HepG2 (cell line): ENCODE data around the gene HIPK3. TPM values are rescaled to one million over a fixed set of nuclear protein-coding genes. Genes with fewer than 3 reads are reported as not detected.

Experiments used
- BCL6 ChIP-seq: IDR thresholded peaks from 2 replicates; pipeline ENCODE4 v1.6.1; 2016; ENCODE audit warnings: missing genetic modification reagents, missing compliant biosample characterization
- CEBPG ChIP-seq: IDR thresholded peaks from 2 replicates; pipeline ENCODE4 v1.6.1; 2016
- HOXA5 ChIP-seq: sonication (generic); formaldehyde crosslinking; IDR thresholded peaks from 2 replicates; pipeline ENCODE4 v1.4.0; 2020; ENCODE audit warnings: missing genetic modification reagents
- PLRG1 ChIP-seq: fragments of 450-650 bp; conservative IDR thresholded peaks from 2 replicates; pipeline ENCODE4 v1.6.1; 2016
- PTBP1 ChIP-seq: fragments of 200-400 bp; formaldehyde crosslinking; IDR thresholded peaks from 2 replicates; pipeline ENCODE4 v1.6.1; 2018; ENCODE audit warnings: low read length, low read depth; ENCODE audit not compliant: poor library complexity, severe bottlenecking
- RAD21 ChIP-seq: fragments of 450-650 bp; formaldehyde crosslinking; IDR thresholded peaks from 2 replicates; pipeline ENCODE4 v1.5.0; 2020; ENCODE audit warnings: mild to moderate bottlenecking
- SKIL ChIP-seq: sonication (generic); formaldehyde crosslinking; IDR thresholded peaks from 2 replicates; pipeline ENCODE4 v1.8.0; 2022; ENCODE audit warnings: missing genetic modification reagents, mild to moderate bottlenecking, moderate library complexity, borderline replicate concordance
- SOX5 ChIP-seq: IDR thresholded peaks from 2 replicates; pipeline ENCODE4 v1.6.1; 2016; ENCODE audit warnings: borderline replicate concordance
- TAF1 ChIP-seq: sonication (generic); formaldehyde crosslinking; IDR thresholded peaks from 2 replicates; pipeline ENCODE4 v1.4.0; 2020; ENCODE audit warnings: missing genetic modification reagents
- ZFAT ChIP-seq: sonication (generic); formaldehyde crosslinking; conservative IDR thresholded peaks from 2 replicates; pipeline ENCODE4 v1.8.1; 2023; ENCODE audit warnings: missing genetic modification reagents, inconsistent platforms
- ZNF609 ChIP-seq: sonication (generic); formaldehyde crosslinking; IDR thresholded peaks from 2 replicates; pipeline ENCODE4 v1.4.0; 2020; ENCODE audit warnings: mild to moderate bottlenecking, missing genetic modification reagents, borderline replicate concordance
- ZNF614 ChIP-seq: IDR thresholded peaks from 2 replicates; pipeline ENCODE4 v1.6.1; 2018; ENCODE audit warnings: missing biosample characterization, missing genetic modification reagents, inconsistent platforms, borderline replicate concordance
- ZNF703 ChIP-seq: sonication (generic); formaldehyde crosslinking; IDR thresholded peaks from 2 replicates; pipeline ENCODE4 v1.5.1; 2020; ENCODE audit warnings: missing genetic modification reagents, mild to moderate bottlenecking, moderate library complexity, borderline replicate concordance
- ZNF775 ChIP-seq: sonication (generic); formaldehyde crosslinking; IDR thresholded peaks from 2 replicates; pipeline ENCODE4 v1.4.0; 2020; ENCODE audit warnings: missing genetic modification reagents, mild to moderate bottlenecking, moderate library complexity, borderline replicate concordance
- polyA plus RNA-seq, 8 experiments: library from polyadenylated mRNA; depleted of rRNA in 3 of 8; stranded (reverse) in 7 of 8; unstranded in 1 of 8; fragments of >200 nt; fragmentation: Illumina TruSeq in 4 of 8; extraction: Trizol in 4 of 8; gene quantifications; 2 replicates each; pipeline versions ENCODE4 v1.2.1 to v1.2.3, GENCODE V29; 2011 to 2016; ENCODE audit warnings: low read depth in 4 of 8, missing spikeins in 1 of 8, mixed read lengths in 1 of 8; ENCODE audit not compliant: insufficient read depth in 1 of 8
- total RNA-seq, 5 experiments: library from RNA; depleted of rRNA; stranded (reverse); fragments of >200 nt; fragmentation: Illumina TruSeq; extraction: Trizol; gene quantifications; 2 replicates each; pipeline ENCODE4 v1.2.3, GENCODE V29; 2016; ENCODE audit warnings: low read depth in 1 of 5
- TF ChIP-seq, protein P1 (sequence below): sonication (generic); formaldehyde crosslinking; IDR thresholded peaks from 2 replicates; pipeline ENCODE4 v1.8.0; 2022; ENCODE audit warnings: mild to moderate bottlenecking, missing genetic modification reagents
- TF ChIP-seq, protein P2 (sequence below): sonication (generic); formaldehyde crosslinking; IDR thresholded peaks from 2 replicates; pipeline ENCODE4 v1.5.0; 2020; ENCODE audit warnings: missing genetic modification reagents
- TF ChIP-seq, protein P3 (sequence below): sonication (generic); formaldehyde crosslinking; IDR thresholded peaks from 2 replicates; pipeline ENCODE4 v1.4.0; 2020; ENCODE audit warnings: mild to moderate bottlenecking, missing genetic modification reagents

HIPK3 gene
- total and polyA plus RNA-seq, 2 of the 13 experiments (the other 11 are each of a cell fraction or from before 2014, with no cell fraction given): 20.5 to 44.3 TPM

DNA sequence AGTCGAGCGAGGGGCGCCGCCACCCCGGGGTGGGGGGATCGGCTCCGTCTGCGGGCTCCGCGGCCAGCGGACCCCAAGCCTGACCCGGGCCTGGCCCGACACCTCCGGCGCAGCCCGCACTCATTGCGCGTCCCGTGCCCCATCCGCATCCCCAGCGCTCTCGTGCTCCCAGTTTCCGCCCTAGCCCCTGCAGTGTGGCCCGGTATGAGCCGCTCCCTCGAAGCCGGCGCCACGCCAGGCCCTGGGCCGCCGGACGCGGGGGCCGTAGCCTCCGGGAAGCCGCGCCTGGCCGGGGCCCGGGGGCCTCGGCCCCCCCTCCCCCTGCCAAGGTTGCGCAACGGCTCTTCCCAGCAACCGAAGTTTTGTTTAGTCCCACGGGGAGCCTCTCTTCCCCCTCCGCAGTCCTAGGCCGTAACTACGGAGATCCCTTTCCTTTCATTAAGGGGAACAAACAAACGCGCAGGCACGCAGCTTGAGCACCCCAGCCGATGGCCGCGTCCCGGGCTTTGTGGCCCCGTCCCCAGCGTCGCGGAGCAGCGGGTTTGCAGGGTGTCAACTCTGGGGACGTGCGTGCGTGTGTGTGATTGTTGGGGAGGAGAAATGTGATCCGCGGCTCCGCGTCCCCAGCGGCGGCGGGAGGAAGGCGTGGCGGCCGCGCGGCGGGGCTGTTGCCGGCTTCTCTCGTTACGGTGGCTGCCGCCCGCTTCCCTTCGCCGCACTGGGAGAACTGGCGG lies 883 bp downstream of the HIPK3 start (continued):
- TF ChIP-seq CEBPG (CRISPR knock-in tag): peak; percentile 87
- TF ChIP-seq ZNF609 (CRISPR knock-in tag): no peak
- TF ChIP-seq SKIL: no peak; the same call in 1 of the 2 replicates
- TF ChIP-seq ZNF775: no peak
- TF ChIP-seq HOXA5 (CRISPR knock-in tag): no peak
- TF ChIP-seq PTBP1: no peak
- TF ChIP-seq ZFAT: no peak
- TF ChIP-seq SOX5: peak; percentile 19; the same call in 1 of the 2 replicates
- TF ChIP-seq, protein P1, sequence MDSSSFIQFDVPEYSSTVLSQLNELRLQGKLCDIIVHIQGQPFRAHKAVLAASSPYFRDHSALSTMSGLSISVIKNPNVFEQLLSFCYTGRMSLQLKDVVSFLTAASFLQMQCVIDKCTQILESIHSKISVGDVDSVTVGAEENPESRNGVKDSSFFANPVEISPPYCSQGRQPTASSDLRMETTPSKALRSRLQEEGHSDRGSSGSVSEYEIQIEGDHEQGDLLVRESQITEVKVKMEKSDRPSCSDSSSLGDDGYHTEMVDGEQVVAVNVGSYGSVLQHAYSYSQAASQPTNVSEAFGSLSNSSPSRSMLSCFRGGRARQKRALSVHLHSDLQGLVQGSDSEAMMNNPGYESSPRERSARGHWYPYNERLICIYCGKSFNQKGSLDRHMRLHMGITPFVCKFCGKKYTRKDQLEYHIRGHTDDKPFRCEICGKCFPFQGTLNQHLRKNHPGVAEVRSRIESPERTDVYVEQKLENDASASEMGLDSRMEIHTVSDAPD (CRISPR knock-in tag): 0 out of 2 replicates have a peak, but pooled peaks have one; percentile 32
- peak; percentile 35 for TF ChIP-seq TAF1 (CRISPR knock-in tag)
- TF ChIP-seq PLRG1: no peak
- TF ChIP-seq BCL6 (CRISPR knock-in tag): no peak
- TF ChIP-seq ZNF614: no peak
- TF ChIP-seq ZNF703: no peak; the same call in 1 of the 2 replicates
- TF ChIP-seq, protein P2, sequence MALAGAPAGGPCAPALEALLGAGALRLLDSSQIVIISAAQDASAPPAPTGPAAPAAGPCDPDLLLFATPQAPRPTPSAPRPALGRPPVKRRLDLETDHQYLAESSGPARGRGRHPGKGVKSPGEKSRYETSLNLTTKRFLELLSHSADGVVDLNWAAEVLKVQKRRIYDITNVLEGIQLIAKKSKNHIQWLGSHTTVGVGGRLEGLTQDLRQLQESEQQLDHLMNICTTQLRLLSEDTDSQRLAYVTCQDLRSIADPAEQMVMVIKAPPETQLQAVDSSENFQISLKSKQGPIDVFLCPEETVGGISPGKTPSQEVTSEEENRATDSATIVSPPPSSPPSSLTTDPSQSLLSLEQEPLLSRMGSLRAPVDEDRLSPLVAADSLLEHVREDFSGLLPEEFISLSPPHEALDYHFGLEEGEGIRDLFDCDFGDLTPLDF (CRISPR knock-in tag): peak; percentile 32; the same call in 1 of the 2 replicates
- TF ChIP-seq, protein P3, sequence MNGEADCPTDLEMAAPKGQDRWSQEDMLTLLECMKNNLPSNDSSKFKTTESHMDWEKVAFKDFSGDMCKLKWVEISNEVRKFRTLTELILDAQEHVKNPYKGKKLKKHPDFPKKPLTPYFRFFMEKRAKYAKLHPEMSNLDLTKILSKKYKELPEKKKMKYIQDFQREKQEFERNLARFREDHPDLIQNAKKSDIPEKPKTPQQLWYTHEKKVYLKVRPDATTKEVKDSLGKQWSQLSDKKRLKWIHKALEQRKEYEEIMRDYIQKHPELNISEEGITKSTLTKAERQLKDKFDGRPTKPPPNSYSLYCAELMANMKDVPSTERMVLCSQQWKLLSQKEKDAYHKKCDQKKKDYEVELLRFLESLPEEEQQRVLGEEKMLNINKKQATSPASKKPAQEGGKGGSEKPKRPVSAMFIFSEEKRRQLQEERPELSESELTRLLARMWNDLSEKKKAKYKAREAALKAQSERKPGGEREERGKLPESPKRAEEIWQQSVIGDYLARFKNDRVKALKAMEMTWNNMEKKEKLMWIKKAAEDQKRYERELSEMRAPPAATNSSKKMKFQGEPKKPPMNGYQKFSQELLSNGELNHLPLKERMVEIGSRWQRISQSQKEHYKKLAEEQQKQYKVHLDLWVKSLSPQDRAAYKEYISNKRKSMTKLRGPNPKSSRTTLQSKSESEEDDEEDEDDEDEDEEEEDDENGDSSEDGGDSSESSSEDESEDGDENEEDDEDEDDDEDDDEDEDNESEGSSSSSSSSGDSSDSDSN (CRISPR knock-in tag): peak; percentile 91
- TF ChIP-seq RAD21 (CRISPR knock-in tag): peak; percentile 28; the same call in 1 of the 2 replicates
